HG03575 (cell line): ENCODE measurements around the gene DACT2.

Experiments
- ATAC-seq: cut with Tn5 transposase; IDR thresholded peaks from one replicate; pipeline ENCODE4 v1.9.1; 2021; ENCODE audit not compliant: unreplicated experiment, insufficient number of reproducible peaks, low FRiP score; ENCODE audit errors: extremely low read depth

Gene DACT2

DNA sequence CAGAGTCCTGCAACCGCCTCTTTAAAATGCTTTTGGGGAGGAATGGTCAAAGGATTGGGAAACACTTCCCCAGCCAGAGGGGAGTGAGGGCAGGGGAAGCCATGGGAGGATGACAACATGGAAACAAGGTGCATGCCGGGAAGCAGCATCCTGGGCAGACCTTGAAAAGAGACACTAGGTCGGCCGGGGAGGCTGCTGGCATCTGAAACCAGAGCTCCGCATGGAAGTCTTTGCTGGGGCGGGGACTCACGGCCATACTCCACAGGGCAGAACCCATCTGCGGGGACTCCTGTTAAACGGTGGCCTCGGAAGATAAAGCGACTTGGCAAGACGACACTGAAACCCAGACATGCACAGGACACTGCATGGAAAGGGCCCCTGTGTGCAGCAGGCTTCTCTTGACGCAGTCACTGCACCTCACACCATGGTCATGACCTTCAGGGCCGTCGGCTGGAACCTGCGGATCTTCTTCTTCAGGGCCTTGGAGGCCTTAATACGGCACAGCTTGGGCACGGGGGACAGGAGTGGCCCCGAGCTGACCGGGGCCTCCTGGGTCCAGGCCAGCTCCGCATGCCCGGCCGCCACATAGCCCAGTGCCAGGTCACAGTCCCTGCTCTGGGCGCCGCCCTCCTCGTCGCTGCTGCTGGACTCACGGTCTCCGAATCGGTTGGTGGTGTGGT, 12.4 kb downstream of the DACT2 start:
- ATAC-seq, result no peak

GRCh38 chr6:168305863-168306262, 13.7 kb downstream of the DACT2 start:
- ATAC-seq, result no peak

- no peak for ATAC-seq
Observed at GRCh38 chr6:168305096-168305749, 14.4 kb downstream of the DACT2 start.

GRCh38 chr6:168304752-168305015, 14.9 kb downstream of the DACT2 start:
- ATAC-seq, result no peak

DNA sequence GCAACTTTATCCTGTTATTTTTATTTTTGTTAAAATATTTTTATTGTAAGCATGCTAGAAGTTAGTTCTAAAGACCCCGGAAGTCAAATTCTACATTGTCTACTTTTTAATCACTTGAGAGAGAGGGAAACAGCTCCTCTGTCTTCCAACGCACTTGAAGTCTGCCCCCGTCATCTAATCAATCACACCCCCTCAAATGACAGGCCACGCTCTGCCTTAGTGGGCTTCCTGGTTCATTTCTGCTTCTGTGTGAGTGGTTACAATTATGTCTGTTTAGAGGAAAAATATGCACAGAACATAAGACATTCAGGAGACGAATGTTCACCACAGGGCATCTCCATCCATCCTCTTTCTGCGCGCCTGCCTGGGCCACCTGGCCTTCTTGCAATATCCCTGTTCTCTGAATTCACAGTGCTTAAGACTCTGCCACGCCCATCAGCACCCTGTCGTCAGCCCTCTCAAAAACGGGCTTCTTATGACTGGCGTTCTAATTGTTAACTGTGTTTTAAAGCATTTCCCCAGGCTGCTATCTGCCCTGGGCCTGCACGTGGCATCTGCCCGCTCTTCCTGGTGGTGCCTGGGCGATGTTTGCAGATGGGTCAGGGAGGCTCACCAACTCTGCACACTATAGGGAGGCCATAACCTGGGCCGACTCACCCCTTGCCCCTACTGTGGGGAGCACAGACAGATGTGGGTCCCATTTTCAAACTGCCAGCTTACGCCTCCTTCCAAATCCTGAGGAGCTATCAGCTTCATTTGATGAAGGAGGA, 15.4 kb downstream of the DACT2 start:
- ATAC-seq, result no peak

- ATAC-seq, result no peak
Observed at GRCh38 chr6:168302534-168302933, 17.0 kb downstream of the DACT2 start.

DNA sequence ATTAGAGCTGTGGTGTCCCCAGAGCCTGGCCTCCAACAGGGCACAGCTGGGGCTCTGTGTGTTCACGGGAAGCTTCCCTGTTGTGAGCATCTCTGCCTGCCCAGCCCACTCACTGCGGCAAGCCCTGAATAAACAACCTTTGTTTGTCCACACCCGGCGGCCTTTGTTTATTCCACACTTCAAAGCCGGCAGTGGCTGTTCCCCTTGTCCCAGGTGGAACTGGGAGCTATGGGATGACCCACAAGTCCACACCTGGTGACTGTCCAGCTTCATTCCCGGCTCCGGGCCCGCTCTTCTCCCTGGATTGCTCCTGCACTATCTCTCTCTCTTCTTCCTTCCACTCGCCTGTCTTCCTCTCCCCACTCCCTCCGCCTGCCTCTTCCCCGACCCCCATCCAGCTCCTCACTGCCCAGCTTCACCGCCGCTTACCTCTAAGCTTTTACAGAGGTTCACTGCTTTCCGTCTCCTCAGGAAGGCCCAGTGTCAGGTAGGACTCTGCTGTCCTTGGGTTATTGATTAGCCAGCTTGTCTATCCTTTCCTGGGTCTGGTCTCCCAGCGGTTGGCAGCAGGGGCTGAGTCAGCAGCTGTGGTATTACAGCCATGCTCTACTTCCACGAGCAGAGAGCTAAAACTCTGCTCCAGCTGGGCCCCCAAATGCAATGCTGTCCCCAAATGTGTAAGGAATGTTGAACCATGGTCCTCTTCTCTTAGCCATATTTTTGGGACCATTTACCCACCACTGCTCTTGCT, 17.8 kb downstream of the DACT2 start:
- no peak for ATAC-seq

DNA sequence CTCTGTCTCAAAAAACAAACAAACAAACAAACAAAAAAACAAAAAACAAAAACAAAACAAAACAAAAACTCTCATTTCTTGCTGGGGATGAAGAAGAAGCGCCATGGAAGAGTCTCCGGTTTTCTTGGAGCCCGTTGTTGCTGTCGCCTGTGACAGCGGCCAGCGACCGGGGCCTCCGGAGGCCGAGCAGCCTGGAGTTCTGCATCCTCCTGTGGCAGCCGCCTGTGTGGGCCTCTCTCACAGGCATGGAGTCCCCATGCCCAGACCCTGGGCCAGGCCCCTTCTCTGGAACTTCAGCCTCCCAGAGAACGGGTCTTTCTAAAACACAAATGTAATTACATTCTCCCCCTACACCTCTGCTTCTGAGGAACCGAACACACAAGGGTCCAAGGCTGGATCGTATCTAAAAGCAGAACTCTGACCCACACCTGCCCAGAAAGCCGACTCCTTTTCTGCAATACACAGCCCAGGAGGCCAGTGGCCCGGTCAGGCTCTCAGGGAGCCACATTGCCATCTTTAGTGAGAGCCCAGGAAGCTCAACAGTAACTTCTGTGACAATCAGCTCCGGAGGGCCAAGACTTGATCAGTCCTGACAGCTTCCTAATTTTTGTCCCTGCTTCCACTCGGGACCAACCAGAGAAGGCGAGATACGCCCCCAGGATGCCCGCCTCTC, 18.5 kb downstream of the DACT2 start:
- ATAC-seq, result no peak

DNA sequence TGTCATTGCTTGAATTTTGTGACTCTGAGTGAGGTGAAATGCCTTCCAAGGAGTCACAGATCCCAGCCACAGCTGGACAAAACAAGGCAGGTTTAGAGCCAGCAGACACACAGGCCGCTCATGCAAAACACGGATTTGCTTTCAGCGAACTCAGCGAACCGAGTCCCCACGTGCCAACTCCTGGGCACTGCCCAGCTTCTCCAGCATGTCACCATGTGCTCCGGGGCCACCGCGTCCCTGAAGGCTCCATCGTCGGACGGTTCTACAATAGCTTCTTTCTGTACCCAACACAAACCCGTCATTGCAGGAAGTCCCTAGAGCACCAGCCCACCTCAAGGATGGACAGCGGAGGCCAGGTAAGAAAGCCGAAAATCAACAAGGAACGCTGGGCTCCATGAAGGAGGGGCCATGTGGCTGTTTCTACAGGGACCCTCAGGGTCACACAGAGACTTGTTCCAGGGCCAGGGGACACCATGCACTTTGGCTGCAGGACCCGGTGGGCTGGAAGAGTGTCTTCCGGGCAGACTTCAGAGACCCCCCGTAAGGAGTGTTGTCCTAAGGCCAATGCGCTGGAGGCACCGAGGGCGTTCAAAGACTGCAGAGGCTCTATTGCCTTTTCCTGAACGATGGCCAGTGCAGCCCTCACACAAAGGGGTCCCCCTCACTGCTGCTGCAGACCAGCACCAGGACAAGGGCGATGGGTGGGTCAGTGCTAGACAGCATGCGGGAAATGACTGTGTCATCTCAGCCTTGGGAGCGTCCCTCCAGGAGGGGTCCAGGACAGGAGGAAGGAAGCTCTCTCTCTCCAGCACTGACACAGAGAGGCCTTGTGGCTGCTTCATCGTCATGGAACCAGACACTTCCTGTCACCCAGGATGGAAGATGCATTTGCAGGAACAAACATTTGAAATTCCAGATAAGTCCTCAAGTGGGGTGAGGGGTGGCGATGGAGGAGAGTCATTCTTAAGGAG, 19.8 kb downstream of the DACT2 start:
- no peak for ATAC-seq

- ATAC-seq, result no peak
Observed at GRCh38 chr6:168297643-168298042, 21.9 kb downstream of the DACT2 start.

DNA sequence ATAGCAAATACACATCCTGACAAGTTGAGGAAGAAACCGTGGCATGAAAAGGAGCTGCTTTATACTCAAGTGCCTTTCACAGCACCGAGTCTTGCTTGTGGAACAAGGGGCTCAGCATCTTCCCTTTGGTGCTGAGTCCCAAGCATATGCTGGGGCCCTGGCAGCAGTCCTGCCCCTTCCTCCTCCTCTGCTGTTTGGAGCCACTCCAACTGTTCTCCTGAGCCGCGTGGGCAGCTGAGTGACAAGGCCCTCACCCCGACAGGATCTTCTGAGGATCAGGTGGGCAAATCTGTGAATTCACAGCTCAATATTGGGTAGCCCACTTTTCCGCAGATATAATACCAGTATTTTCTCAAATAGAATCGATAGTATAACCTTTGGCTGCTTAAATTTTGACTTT, 24.7 kb downstream of the DACT2 start:
- ATAC-seq, result no peak

- ATAC-seq, result no peak
Observed at GRCh38 chr6:168293636-168294530, 25.7 kb downstream of the DACT2 start.

DNA sequence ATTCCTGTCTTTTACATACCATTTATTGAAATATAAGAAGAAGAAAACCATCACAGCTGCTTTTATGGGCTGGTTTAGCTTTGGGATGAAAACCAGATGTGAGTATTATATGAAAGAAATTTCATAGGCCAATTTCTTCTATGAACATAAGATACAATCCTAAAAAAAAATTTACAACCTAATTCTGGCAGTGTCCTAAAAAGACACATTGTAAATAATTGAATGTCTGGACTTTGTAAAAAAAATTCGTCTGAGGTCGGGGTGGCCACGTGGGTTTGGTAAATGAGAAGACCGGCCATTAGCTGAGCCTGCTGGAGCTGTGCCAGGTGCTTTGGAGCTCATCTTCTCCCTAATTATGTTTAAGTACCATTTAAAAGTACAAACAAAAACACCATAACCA, 26.8 kb downstream of the DACT2 start:
- no peak for ATAC-seq

DNA sequence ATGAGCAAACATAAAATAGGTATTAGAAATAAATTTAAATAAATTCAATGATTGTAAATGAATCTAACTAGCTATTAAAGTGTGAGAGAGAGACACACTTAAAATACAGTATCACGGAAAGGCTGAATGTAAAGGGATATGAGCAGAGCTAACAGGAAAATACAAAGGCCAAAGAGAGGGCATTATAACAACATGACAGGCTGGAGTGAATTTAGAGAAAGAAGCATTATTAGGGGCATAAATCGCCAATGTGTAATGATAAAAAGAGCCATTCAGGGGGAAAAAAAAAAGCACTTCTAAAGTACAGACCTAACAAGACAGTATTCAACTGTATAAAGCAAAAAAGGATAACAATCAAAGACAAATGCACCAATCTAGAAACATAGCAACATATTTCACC, 28.1 kb downstream of the DACT2 start:
- no peak for ATAC-seq

DNA sequence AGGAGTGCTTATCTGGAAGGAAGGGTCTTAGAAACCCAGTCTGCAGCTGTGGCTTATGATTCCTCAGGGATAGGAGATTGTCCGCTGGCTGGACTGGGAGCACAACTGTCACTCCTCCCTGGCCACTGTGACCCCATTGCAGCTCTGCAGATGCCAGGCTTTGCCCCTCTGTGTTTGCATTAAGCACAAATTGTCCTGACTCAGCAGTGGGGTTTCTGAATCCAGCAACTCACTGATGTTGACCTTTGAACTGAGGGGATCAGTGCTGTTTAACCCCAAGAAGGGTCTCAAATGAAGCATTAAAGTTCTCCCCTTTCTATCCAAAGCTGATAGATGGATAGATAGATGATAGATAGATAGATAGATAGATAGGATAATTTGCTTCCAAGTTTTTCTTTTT, 29.5 kb downstream of the DACT2 start:
- ATAC-seq, result no peak

GRCh38 chr6:168289571-168289962, 30.0 kb downstream of the DACT2 start:
- no peak for ATAC-seq

DNA sequence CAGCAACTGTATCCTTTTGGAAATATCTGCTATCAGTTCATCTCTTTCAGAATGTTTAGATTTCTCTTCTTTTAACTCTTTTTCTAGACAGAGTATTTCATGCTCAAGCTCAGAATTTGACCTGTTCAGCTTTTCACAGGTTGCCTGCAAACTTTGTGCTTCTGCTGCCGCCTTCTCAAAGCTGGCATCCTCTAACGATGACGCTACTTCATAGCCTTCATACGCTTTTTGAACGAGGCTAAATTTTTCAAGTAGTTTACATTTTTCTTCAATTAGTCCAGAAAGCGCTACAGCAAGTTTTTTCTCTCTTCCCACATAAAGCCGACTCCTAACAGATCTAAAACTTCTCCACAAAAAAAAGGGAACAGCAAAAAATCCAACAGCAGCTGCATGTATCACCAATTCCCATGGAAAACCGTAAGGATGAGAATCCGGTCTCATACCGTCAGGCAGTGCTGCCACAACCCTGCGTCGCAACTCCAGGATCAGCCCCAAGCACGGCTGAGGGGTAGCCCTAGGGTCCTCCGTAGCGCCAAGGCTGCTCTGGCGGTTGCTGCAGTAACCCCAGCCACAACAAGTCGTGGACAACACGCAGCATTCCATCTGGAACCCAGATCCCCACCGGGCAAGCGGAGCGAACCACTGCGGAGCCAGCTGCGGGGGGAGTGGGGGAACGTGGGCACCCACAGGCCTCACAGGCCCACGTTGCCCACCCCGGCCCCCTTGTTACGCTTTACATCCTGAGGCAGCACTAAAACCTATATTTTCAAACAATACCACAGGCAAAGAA, 30.6 kb downstream of the DACT2 start:
- ATAC-seq, result no peak
